ENCODE results near the gene TEKT3.

- TF ChIP-seq CTCF (IDR thresholded peaks at IDR 0.05; ENCODE audit: low read depth, low read length) (no peak), POLR2A (IDR thresholded peaks at IDR 0.05; ENCODE audit: extremely low read depth, insufficient read length) (no peak)
Measured at GRCh38 chr17:15311996-15312395, 29.4 kb downstream of the TEKT3 start.

Data from NB4 (cell line).